ENCODE results near the gene BEST1.

The BEST1 gene

GRCh38 chr11:61976420-61976800 lies 26.3 kb downstream of the BEST1 start:
- in situ Hi-C loops (cut with HindIII; ENCODE audit: low sequenced_read_pairs): no loop called here
- H3K4me3 ChIP-seq (ENCODE audit: low read depth, low read length): no peak overlapping the region
- DNase-seq (ENCODE audit: low read depth, low spot score): no peak
- TF ChIP-seq CTCF (IDR thresholded peaks at IDR 0.05; ENCODE audit: low read depth, low read length): no peak

DNA sequence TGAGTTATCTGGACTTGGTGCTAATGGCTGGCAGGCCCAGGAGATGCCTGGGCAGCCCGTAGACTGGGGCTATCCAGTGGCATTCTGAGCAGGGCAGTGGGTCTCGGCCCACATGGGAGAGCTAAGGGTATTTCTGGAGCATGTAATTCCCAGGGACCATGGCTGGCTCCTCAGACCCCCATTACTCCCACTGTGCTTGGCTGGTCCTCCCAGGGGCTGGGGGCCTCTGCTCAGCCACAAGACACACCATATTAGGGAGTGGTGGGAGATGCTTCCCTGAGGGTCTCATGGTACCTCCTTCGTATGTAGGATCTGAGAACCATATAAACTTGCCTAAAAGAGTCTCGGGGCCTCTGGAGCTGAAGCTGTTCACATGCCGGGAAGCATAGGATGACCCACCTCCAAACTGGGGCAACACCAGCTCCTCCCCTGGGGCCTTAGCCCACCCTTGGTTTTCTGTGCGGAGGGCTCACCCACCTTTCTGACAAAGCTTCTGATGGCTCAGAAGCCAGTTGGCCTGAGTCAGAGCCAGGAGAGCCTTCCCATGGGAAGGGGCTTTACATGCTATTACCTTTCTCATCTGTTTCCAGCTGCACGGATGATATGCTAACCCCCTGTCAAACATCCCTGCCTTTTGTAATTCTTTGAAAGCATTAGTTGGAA lies 26.8 kb downstream of the BEST1 start:
- no peak for TF ChIP-seq CTCF (IDR thresholded peaks at IDR 0.05; ENCODE audit: low read depth, low read length)

DNA sequence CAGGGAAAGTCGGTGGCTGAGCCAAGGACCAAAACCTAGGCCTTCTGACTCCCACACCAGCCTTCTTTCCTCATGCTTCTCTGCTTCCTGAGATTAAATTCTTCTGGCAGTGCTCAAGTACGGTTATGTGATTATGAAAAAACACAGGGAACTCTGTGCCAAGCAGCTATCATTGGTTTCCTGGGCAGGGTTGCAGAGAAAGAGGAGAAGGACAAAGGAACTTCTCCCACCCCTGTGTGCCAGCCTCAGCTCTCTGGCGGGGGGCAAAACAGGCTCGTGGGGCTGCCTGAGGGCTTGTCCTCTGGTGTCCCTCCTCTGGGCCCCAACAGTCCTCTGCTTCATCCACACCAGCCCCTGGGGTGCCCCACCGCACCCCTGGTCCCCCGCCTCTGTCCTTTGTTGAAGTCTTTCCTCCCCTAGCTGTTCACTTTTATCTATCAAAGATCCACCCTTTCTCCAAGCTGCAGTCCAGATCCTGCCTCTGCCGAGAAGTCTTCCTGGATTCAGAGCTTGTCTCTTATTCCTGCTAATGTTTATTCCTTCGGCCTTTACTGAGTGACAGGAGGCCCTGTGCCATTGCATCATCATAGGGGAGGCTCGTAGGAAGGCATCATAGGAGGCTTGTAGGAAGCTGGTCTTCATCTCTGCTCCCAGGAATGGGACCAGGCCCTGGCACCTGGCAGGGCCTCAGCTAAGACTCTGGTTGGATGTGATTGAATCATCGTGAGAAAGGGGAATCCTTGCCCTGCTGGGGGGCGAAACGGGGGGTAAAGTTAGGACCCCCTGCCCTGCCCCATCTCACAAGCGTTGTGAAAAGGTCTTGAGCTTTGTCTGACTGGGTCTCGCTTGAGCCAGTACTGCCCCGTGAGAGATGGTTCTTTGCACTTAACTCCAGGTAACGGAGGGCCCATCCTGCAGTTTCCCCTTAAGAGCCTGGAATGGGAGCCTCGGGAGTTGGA lies 28.8 kb downstream of the BEST1 start:
- TF ChIP-seq CTCF (IDR thresholded peaks at IDR 0.05; ENCODE audit: low read depth, low read length): no peak
- H3K4me3 ChIP-seq (ENCODE audit: low read depth, low read length): no peak overlapping the region
- in situ Hi-C loops (cut with HindIII; ENCODE audit: low sequenced_read_pairs): no loop called here
- peak; percentile 37 for DNase-seq (ENCODE audit: low read depth, low spot score)

More for the DNA sequence above, 26.8 kb downstream of the BEST1 start:
- H3K4me3 ChIP-seq (ENCODE audit: low read depth, low read length): no peak overlapping the region
- no peak for DNase-seq (ENCODE audit: low read depth, low spot score)
- in situ Hi-C loops (cut with HindIII; ENCODE audit: low sequenced_read_pairs): no loop called here

DNA sequence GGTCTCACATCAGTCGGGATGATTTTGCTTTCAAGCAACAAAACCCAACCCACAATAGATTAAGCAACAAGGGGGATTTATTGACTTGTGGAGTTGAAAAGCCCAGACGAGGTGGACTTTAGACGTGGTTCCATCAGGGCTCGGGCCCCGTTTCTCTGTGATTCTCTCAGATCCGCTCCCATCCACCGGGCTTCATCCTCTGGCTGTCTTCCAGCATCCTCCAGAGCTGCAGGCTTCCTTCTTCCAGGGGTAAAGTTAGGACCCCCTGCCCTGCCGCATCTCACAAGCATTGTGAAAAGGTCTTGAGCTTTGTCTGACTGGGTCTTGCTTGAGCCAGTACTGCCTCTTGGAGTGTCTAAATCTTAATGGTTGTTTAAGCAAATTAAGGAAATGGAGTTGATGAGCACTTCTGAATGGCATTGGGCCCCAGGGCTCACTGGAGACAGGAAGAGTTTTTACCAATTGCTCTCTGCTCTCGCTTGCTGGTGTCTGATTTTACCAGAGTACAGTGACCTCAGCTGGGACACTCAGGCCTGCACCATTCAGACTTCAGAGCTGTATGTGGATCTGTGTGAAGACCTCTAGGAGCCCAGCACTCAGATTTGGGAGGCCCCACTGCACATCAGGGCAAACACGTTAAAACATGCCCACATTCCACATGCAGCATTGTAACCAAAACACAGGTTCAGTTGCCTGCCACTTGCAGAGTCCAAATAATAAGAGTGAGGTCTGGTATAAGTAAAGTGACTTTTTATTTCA lies 30.8 kb downstream of the BEST1 start:
- DNase-seq (ENCODE audit: low read depth, low spot score): no peak
- in situ Hi-C loops (cut with HindIII; ENCODE audit: low sequenced_read_pairs): no loop called here
- no peak for TF ChIP-seq CTCF (IDR thresholded peaks at IDR 0.05; ENCODE audit: low read depth, low read length)
- no peak overlapping the region for H3K4me3 ChIP-seq (ENCODE audit: low read depth, low read length)

GRCh38 chr11:61983419-61983818 lies 33.3 kb downstream of the BEST1 start:
- TF ChIP-seq CTCF (IDR thresholded peaks at IDR 0.05; ENCODE audit: low read depth, low read length): no peak
- no peak overlapping the region for H3K4me3 ChIP-seq (ENCODE audit: low read depth, low read length)
- in situ Hi-C loops (cut with HindIII; ENCODE audit: low sequenced_read_pairs): no loop called here
- no peak for DNase-seq (ENCODE audit: low read depth, low spot score)

GRCh38 chr11:61985869-61986268 lies 35.7 kb downstream of the BEST1 start:
- DNase-seq (ENCODE audit: low read depth, low spot score): no peak
- H3K4me3 ChIP-seq (ENCODE audit: low read depth, low read length): no peak overlapping the region
- TF ChIP-seq CTCF (IDR thresholded peaks at IDR 0.05; ENCODE audit: low read depth, low read length): no peak
- in situ Hi-C loops (cut with HindIII; ENCODE audit: low sequenced_read_pairs): no loop called here

Measured in astrocyte of the spinal cord (primary cell).